Liver (tissue), 3 donors: ENCODE results near the gene CIPC.
A peak's percentile ranks its signal among the peaks of the same experiment; 100 is the strongest.

Experiments
- CTCF ChIP-seq: fragments of 150-350 bp; IDR thresholded peaks from 2 replicates; pipeline ENCODE4 v1.5.1; 2017; ENCODE audit warnings: improper control_type of control experiment, low read depth, low read length; ENCODE audit not compliant: missing input control
- EGR1 ChIP-seq, 2 donors: IDR thresholded peaks; 2 replicates each; pipeline ENCODE4 v1.6.1; 2016 to 2018; ENCODE audit warnings: antibody characterized with exemption in 2 of 2, low read depth in 2 of 2
- FOXA1 ChIP-seq: IDR thresholded peaks from 2 replicates; pipeline ENCODE4 v1.6.1; 2016; ENCODE audit warnings: antibody characterized with exemption
- JUND ChIP-seq, 2 donors: IDR thresholded peaks; 2 replicates each; pipeline ENCODE4 v1.6.1; 2016; ENCODE audit warnings: antibody characterized with exemption in 2 of 2
- MAX ChIP-seq: IDR thresholded peaks from 2 replicates; pipeline ENCODE4 v1.6.1; 2016; ENCODE audit warnings: antibody characterized with exemption
- NR2F2 ChIP-seq: IDR thresholded peaks from 2 replicates; pipeline ENCODE4 v1.6.1; 2016; ENCODE audit warnings: antibody characterized with exemption
- REST ChIP-seq: IDR thresholded peaks from 2 replicates; pipeline ENCODE4 v1.6.1; 2016; ENCODE audit warnings: antibody characterized with exemption, mild to moderate bottlenecking
- RXRA ChIP-seq, 2 donors: IDR thresholded peaks; 2 replicates each; pipeline ENCODE4 v1.6.1; 2017 to 2018; ENCODE audit warnings: antibody characterized with exemption in 2 of 2, mild to moderate bottlenecking in 1 of 2
- TAF1 ChIP-seq: conservative IDR thresholded peaks from 2 replicates; pipeline ENCODE4 v1.6.1; 2016; ENCODE audit warnings: antibody characterized with exemption, mild to moderate bottlenecking
- YY1 ChIP-seq: IDR thresholded peaks from 2 replicates; pipeline ENCODE4 v1.6.1; 2016; ENCODE audit warnings: antibody characterized with exemption, mild to moderate bottlenecking
- ZBTB33 ChIP-seq: IDR thresholded peaks from 2 replicates; pipeline ENCODE4 v1.6.1; 2016; ENCODE audit warnings: antibody characterized with exemption
- donor health status: healthy.
- donor health status: healthy.

GRCh38 chr14:77097700-77098528 lies at the start of gene CIPC:
- no peak for TF ChIP-seq FOXA1
- no peak for TF ChIP-seq CTCF
- TF ChIP-seq EGR1 (IDR thresholded peaks at IDR 0.05; ENCODE audit: low read depth in 2 of 2), result peak; percentile 93 to 94
- TF ChIP-seq JUND (IDR thresholded peaks at IDR 0.05), result peak; percentile 51 to 56
- TF ChIP-seq MAX, result peak; percentile 31
- peak; percentile 80 for TF ChIP-seq REST
- no peak for TF ChIP-seq TAF1
- TF ChIP-seq RXRA (IDR thresholded peaks at IDR 0.05), result peak; percentile 36 to 63
- peak; percentile 36 for TF ChIP-seq NR2F2
- peak; percentile 31 for TF ChIP-seq ZBTB33
- peak; percentile 99 for TF ChIP-seq YY1
